ENCODE data around the gene MIEF1. TPM values are rescaled to one million over a fixed set of nuclear protein-coding genes. Genes with fewer than 3 reads are reported as not detected.
"Not testable (repeated sequence)": the region's sequence is repeated elsewhere in the genome, so short reads cannot be mapped to it uniquely, and the experiment has no call there.

MIEF1 gene
- polyA plus RNA-seq, 3 donors, result 7.8 to 25.7 (median 9.9) TPM

DNA sequence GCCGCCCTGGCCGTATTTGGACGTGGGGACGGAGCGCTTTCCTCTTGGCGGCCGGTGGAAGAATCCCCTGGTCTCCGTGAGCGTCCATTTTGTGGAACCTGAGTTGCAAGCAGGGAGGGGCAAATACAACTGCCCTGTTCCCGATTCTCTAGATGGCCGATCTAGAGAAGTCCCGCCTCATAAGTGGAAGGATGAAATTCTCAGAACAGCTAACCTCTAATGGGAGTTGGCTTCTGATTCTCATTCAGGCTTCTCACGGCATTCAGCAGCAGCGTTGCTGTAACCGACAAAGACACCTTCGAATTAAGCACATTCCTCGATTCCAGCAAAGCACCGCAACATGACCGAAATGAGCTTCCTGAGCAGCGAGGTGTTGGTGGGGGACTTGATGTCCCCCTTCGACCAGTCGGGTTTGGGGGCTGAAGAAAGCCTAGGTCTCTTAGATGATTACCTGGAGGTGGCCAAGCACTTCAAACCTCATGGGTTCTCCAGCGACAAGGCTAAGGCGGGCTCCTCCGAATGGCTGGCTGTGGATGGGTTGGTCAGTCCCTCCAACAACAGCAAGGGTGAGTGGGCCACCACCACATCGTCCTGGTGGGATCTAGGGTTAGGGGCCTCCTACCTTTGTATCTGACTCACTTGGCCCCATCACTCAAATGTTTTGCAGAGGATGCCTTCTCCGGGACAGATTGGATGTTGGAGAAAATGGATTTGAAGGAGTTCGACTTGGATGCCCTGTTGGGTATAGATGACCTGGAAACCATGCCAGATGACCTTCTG is 19.2 kb downstream of the MIEF1 start:
- not testable (repeated sequence) for H3K27ac ChIP-seq (ENCODE audit: low read depth, low read length)

DNA sequence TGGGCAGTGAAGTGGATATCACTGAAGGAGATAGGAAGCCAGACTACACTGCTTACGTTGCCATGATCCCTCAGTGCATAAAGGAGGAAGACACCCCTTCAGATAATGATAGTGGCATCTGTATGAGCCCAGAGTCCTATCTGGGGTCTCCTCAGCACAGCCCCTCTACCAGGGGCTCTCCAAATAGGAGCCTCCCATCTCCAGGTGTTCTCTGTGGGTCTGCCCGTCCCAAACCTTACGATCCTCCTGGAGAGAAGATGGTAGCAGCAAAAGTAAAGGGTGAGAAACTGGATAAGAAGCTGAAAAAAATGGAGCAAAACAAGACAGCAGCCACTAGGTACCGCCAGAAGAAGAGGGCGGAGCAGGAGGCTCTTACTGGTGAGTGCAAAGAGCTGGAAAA is 20.0 kb downstream of the MIEF1 start:
- H3K27ac ChIP-seq (ENCODE audit: low read depth, low read length), result not testable (repeated sequence)
- WGBS, 3 donors, result 11 to 32% (median 17%) methylated on average over 3 to 5 of the region's 5 CpGs

More for the DNA sequence above, 19.2 kb downstream of the MIEF1 start:
- 0 to 4% (median 3%) methylated on average over 28 of the region's 28 CpGs for WGBS, 3 donors

DNA sequence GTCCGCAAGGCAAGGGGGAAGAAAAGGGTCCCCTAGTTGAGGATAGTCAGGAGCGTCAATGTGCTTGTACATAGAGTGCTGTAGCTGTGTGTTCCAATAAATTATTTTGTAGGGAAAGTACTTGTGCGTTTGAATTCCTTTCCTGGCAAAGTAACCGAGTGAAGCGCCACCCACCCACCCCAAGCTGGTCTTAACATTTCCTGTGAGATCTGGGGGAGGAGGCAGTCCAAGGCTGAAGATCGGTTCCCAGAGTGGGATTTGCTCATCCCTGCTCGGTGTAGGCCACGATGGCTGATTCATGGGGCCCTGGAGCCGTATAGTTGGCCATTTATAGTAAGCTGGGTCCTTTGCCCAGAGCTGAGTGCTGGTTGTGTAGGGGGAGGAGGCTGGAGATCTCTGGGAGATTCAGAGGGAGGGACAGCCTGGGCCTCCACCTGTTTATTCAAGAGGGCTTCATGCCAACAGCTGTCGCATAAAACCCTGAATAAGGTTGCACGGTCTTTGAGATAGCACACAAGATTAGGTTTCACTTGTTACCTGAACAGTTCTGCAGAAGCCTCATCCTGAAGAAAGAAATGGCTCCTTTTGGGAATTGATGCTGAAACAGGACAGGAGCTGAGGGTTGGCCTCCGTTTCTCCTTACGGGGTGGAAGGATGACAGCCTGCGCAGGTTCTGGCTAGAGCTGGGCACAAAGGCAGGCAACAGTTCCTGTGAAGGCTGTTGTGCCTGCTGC is 20.6 kb downstream of the MIEF1 start:
- 5 to 19% (median 18%) methylated on average over 14 of the region's 14 CpGs for WGBS, 3 donors
- H3K27ac ChIP-seq (ENCODE audit: low read depth, low read length), result no peak overlapping the region

DNA sequence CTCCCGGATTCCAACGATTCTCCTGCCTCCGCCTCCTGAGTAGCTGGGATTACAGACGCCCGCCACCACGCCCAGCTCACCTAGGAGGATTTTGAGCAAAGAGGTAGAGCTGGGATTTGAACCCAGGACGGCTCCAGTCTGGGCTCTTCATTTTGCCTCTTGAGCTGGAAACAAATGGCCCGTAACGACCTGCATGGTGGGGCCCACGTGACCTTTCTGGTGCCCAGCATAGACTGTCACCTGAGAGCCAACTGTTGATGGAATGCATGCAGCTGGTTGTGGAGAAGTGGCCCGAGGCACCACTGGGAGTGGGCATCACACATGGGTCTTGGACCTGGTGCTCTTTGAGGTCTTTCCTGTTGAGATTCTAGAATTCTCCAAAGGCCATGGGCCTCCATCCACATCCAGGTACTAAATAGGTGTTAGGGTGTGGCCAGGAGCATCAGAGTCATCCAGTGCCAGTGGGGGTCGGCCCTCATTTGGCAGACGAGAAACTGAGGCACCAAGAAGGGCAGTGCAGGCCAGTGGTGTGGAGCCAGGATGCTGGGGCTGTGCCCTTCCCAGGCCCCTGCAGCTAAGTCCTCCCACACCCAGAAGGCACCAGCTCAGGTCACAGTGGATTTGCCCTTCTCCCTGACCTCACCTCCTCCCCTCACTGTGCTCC is 22.1 kb downstream of the MIEF1 start:
- 69 to 79% (median 75%) methylated on average over 13 of the region's 13 CpGs for WGBS, 3 donors

DNA sequence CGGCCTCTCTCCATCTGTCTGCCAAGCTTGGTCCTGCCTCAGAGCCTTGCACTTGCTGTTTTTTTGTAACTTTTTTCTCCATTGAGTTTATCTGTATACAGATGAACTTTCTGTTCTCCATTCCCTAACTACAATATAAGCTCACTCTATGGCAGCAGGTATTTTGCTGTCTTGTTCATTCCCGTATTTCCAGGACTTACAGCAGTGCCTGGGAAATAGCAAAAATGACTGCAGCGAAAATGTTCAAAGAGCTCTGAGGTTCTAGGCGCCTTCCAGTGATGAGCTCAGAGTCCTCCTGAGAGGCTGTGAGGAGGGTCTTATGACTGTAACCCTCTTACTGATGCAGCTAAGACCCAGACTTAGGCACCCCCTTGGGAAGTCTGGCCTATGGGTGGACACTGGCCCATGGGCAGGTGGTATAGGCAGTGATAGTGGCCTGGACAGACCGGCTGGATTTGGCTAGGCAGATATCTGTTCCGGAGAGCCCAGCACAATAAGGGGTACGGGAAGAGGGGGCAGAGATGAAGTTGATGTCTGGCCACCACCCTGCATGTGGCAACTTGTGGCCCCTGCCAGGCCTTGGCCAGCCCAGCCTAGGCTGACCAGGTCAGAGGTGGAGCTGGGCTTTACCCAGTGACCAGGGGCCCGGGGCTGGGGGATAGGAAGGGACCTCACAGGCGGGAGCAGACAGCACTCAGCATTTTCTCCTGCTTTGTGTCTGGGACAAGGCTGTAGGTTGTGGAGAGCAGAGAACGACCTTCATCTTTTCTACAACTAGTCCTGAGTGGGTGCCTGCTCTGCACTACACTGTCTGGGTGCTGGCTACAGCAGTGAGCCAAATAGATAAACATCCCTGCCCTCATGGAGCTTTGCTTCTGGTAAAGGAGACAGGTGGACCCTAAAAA is 22.9 kb downstream of the MIEF1 start:
- H3K27ac ChIP-seq (ENCODE audit: low read depth, low read length), result no peak overlapping the region
- WGBS, 3 donors, result 70 to 81% (median 71%) methylated on average over 10 of the region's 10 CpGs

More for the DNA sequence above, 22.1 kb downstream of the MIEF1 start:
- no peak overlapping the region for H3K27ac ChIP-seq (ENCODE audit: low read depth, low read length)

DNA sequence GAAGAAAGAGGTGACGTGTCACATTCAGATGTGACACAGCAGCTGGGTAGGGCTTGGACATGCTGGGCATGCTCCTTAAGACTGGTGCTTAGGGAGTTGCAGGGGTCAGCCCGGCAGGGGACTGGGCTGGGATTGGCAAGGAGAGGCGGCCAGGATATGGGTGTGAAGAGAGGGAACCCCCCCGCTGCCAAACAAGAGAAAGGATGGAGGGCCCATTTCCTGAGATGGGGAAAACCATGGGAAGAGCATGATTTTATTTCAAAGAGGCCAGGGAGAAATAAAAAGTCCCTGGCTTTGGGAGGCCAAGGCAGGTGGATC is 23.5 kb downstream of the MIEF1 start:
- 58 to 84% (median 70%) methylated on average over 4 of the region's 4 CpGs for WGBS, 3 donors
- no peak overlapping the region for H3K27ac ChIP-seq (ENCODE audit: low read depth, low read length)

DNA sequence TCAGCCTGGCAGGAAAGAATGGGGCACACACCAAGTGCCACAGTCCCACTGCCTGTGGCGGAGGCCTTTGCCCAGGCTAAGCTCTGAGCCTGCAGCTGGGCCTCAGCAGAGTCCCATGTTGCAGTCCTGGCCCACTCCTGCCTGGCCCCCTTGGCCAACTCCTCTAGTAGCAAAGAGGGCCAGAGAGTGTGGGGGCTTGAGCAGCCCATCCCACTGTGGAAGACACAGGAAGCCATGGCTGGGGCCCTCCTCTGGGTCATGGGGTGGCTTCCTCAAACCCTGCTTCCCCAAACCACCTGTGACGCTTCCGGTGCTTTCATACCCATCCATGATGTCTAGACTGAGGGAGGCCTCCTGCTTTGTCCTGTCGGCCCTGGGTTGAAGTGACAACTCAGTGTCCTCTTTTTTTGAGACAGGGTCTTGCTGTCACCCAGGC is 24.7 kb downstream of the MIEF1 start:
- 51 to 76% (median 52%) methylated on average over 4 of the region's 4 CpGs for WGBS, 3 donors
- no peak overlapping the region for H3K27ac ChIP-seq (ENCODE audit: low read depth, low read length)

DNA sequence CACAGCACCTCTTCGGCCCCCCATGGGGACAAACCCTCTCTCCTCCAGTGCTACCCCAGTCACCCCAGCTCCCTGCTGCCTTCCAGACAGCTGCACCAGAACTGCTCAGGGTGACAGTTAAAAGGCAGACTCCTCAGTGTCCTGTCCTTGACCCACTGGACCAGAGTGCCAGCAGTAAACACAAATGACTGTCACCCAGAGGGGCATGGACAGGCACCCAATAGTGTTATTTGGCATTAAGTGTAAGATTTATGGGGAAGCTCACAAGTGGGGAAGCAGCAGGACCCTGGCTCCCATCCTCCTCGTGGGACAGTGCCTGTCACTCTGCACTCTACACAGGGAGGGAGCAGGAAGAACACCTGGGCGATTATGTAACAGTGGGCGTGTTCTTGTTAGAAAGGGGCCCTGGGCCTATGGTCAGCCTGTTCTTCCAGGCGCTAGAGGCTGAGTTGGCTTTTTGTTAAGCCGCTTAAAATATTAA is 25.4 kb downstream of the MIEF1 start:
- WGBS, 3 donors, result 45 to 55% (median 46%) methylated on average over 6 of the region's 6 CpGs
- no peak overlapping the region for H3K27ac ChIP-seq (ENCODE audit: low read depth, low read length)

DNA sequence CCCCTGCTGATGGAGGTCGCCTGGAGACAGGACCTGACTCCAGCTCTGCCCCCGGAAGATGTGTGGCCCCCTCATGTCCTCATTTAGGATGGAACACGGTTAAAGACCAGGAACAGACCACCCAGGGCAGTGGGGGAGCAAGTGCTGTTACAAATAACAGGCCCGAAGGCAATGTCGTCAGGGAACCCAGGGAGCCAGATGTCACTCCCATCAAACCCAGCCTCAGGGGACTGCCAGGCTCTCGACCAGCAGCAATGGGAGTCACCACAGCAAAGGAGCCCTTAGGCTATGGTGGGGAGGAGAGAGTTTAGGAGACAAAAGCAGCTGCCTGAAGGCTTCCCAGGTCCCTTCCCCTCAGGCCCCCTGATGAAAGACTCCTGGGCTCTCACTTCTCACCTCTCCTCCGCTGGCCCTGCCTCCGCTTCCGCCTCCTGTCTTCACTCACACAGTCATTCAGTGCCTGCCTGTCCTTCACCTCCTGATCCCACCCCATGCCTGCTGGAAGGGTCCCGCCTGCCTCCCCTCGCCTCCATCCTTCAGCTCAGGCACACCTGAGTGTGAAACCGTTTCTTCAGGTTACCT is 26.1 kb downstream of the MIEF1 start:
- 64 to 73% (median 68%) methylated on average over 12 of the region's 12 CpGs for WGBS, 3 donors
- H3K27ac ChIP-seq (ENCODE audit: low read depth, low read length), result no peak overlapping the region

DNA sequence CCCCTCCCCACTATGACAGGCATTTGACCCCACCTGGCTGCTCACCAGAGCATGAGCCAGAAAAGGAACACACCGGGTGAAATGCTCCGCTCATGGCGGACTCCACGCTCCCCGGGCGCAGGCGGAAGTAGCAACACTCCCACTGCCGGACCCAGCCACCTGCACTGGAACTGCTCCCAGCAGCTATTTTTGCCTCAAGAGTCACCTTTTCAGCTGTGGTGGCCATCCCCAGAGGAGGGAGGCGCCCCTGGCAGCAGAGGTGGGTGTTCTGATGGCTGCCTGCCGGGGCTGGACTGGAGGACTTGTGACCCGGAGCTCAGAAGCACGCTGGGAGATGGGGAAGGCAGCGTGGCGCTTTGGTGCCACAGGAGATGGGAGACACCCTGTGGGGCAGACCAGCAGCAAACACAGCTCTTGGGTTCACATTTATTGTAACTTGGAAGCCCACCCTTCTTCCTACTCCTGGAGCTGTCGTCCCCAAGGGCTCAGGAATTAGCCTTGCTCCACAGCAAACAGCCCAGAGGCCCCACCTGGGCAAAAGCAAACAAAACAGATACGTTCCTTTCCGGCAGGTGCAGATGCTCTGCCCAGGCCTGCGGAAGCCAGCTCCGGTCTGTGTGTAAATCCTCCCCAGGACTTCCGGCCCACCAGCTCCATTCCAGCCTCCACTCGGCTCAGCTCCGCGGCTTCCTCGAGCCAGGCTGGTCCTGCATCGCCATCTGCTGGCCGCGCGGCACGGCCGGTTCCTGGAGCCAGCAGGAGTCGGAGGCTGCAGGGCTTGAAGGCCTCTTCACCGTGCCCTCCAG is 26.8 kb downstream of the MIEF1 start:
- no peak overlapping the region for H3K27ac ChIP-seq (ENCODE audit: low read depth, low read length)
- 25 to 32% (median 29%) methylated on average over 32 of the region's 32 CpGs for WGBS, 3 donors

DNA sequence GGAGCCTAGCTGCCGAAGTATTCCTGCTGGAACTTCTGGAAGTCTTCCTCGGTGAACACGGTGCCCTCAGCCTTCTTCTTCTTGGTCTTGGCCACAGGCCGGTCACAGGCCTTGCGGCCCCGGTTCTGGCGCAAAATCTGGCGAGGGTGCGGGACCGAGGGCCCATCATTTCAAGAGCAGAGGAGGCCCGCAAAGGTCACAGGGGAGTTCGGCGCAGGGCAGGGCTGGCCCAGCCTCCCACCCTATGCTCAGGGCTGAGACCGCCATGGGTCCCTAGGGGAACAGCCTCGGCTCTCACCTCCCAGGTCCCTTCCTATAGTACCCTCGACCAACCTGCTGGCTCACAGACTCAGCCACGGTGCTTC is 27.4 kb downstream of the MIEF1 start:
- 53 to 62% (median 59%) methylated on average over 17 of the region's 17 CpGs for WGBS, 3 donors

DNA sequence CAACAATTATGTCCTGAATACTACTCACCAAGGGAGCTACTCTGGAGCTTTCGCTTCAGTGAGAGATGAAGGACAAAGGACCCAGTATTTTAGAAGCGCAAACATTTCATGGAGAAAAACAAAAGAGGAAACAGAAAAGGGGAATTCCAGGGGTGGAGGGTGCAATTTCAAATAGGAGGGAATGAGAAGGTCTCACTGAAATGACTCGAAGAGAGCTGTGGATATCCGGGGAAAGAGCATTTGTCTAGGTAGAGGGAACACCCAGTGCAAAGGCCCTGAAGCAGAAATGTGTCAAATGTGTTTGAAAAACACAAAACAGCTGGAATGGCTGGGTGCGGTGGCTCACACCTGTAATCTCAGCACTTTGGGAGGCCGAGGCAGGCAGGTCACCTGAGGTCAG is 28.0 kb downstream of the MIEF1 start:
- no peak overlapping the region for H3K27ac ChIP-seq (ENCODE audit: low read depth, low read length)
- WGBS, 3 donors, result 75 to 83% (median 77%) methylated on average over 6 of the region's 6 CpGs

More for the DNA sequence above, 27.4 kb downstream of the MIEF1 start:
- H3K27ac ChIP-seq (ENCODE audit: low read depth, low read length), result no peak overlapping the region

DNA sequence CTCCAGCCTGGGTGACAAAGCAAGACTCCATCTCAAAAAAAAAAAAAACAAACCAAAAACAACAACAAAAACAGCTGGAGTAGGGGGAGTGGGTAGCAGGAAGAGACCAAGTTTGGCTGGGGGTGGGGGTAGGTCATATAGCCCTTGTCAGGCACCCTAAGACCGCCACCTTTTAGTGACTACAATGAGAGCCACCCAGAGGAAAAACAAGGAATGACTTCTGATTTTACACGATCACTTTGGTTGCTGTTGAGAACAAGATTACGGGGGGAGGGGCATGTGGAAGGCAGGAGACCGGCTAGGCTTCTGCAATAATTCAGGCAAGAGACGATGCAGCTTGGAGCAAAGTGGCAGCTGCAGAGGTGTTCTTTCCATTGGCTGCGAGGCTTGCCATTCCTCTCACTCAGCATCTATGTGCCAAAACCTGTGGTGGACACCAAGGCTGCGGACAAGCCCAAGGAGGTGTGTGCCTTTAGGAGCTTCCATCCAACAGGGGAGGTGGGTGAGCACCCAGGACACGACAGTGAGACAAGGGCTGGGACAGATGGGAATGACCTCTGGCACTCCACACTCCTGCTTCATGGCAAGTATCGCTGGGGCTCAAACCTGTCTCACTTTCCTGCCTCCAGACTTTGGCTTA is 28.7 kb downstream of the MIEF1 start:
- 33 to 42% (median 38%) methylated on average over 9 of the region's 9 CpGs for WGBS, 3 donors
- no peak overlapping the region for H3K27ac ChIP-seq (ENCODE audit: low read depth, low read length)

DNA sequence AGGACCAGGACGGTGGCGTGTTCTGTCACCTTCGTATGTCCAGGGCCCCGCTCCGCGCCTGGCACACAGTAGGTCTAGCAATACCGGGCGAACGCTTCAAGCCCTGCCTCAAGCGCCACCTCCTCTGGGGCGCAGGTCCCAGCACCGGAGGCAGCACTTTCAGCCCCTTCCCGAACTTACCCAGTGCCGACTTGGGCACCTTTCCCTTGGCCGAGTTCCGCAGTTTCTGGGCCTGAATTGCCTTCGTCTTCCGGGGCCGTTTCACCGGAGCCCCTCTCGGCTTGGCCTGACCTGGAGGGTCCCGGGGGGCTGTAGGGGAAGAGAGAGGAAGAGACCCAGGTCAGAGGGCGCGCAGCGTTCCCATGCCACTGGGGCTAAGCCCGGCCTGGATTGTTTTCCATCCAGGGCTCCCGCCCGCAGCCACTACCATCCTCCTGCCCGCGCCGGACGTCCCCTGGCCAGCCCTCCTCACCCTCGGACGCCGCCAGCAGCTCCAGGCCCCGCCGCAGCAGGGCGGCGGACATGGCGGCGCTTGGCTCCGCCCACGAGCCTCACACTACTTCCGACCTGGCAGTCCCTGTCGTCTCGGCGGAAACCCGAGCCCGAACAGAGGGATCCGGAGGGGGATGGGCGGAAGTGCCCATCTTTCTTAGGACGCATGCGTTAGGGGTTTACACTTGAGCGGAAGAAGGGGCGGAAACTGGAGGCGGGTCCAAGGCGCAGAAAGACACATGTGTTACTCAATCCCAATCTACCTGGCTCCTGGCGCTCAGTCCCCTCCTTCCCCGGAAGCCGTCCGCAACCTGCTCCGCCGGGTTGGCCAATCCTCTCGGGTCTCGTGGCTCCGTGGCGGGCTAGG is 30.4 kb downstream of the MIEF1 start, which contains the start of gene RPS19BP1:
Gene RPS19BP1, minus strand, starts transcription at position 534 of the 859 bp plus-strand sequence. Its CDS starts 10 bp downstream, at position 524.
- 0% methylated on average over 65 to 67 of the region's 67 CpGs for WGBS, 3 donors
- H3K27ac ChIP-seq (ENCODE audit: low read depth, low read length), result peak within 1 kb of the TSS; percentile 49

DNA sequence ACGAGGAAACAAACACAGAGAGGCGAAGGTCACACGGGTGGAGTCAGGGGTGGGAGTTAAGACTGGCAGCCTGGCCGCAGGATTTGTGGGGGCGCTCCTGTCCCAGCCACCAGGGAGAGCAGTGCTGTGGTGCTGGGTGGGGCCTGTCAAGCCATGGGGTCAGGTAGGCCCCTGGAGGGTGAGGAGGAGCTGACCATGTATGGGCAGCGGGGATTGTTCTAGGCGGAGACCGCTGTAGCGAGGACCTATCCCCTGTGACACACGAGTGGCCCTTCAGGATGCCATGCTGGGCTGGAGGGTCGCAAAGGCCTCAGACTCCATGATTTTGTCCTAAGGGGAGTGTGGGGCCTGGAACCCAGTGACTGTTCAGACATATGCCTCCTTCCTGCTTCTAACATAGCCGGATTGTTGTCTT is 32.0 kb downstream of the MIEF1 start:
- no peak overlapping the region for H3K27ac ChIP-seq (ENCODE audit: low read depth, low read length)

More for the DNA sequence above, 32.0 kb downstream of the MIEF1 start:
- WGBS, 3 donors, result 79 to 84% (median 80%) methylated on average over 12 of the region's 12 CpGs

Data from adipose tissue (tissue), 3 donors.